Spleen (tissue), 7 donors: ENCODE data around the gene PIK3C3.
"Not testable (repeated sequence)": the region's sequence is repeated elsewhere in the genome, so short reads cannot be mapped to it uniquely, and the experiment has no call there.

Experiments
- CTCF ChIP-seq, 11 experiments: fragments of 200-600 bp in 7 of 11; fragments of 450-650 bp in 4 of 11; sonication (generic) in 4 of 11; IDR thresholded peaks in 8 of 11; conservative IDR thresholded peaks in 3 of 11; 1 replicate in 7 of 11; 2 replicates in 4 of 11; pipeline versions ENCODE4 v1.4.0 to v1.8.0; 2016 to 2021; ENCODE audit warnings: antibody characterized with exemption in 11 of 11, inconsistent platforms in 4 of 11, mild to moderate bottlenecking in 1 of 11
- POLR2A ChIP-seq, 3 donors: fragments of 450-650 bp; IDR thresholded peaks; one replicate each; pipeline ENCODE4 v1.5.1; 2017; ENCODE audit warnings: antibody characterized with exemption in 3 of 3, mild to moderate bottlenecking in 1 of 3
- POLR2AphosphoS5 ChIP-seq, 3 donors: sonication (generic); formaldehyde crosslinking; IDR thresholded peaks; one replicate each; pipeline ENCODE4 v1.5.1; 2017; ENCODE audit warnings: antibody characterized with exemption in 3 of 3
- donor health status: DM: no; HTN: no; CAD: no; lungs with moderate emphysema.
- donor health status: DM: no; HTN: no; CAD: no.
- donor health status: DM: no; HTN: no; CAD: no.

GRCh38 chr18:42049536-42049935 is 94.5 kb downstream of the PIK3C3 start:
- TF ChIP-seq CTCF (IDR thresholded peaks at IDR 0.05 in 8 of 11, conservative IDR thresholded peaks at IDR 0.05 in 3 of 11); POLR2A (IDR thresholded peaks at IDR 0.05); POLR2AphosphoS5 (IDR thresholded peaks at IDR 0.05): not testable (repeated sequence)
